ENCODE measurements around the gene SFXN2. TPM values are rescaled to one million over a fixed set of nuclear protein-coding genes. Genes with fewer than 3 reads are reported as not detected.
A peak's percentile ranks its signal among the peaks of the same experiment; 100 is the strongest.

Gene SFXN2
- total RNA-seq, 1 donor from 2014 or later, result 39.5 TPM

DNA sequence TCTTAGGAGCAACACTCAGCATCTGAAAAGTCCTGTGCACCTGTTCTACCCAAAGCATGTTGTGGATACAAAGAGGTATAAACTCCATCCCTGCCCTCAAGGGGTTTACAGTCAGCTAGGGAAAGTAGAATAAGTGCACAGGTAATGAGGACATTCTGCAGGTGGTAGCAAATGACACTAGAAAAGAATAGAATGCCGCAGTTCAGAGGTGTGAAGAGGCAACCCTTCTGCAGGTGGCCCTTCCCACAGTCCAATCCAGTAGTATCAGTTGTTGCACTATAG, 66.0 kb downstream of the SFXN2 start:
- Mint-ChIP-seq H3K27me3 (ENCODE audit: insufficient read depth) (no peaks in the 10 kb centered on the region), H3K27ac (no peak overlapping the region), H3K36me3 (ENCODE audit: low read depth) (peaks cover 12% of the 10 kb centered on the region), H3K4me3 (no peak overlapping the region), H3K9me3 (no peaks in the 10 kb centered on the region), H3K4me1 (ENCODE audit: low read depth) (peaks cover 37% of the 10 kb centered on the region)
- no peak for DNase-seq (ENCODE audit: low spot score)
- intact Hi-C loops (cut with micrococcal nuclease), result no loop called here

DNA sequence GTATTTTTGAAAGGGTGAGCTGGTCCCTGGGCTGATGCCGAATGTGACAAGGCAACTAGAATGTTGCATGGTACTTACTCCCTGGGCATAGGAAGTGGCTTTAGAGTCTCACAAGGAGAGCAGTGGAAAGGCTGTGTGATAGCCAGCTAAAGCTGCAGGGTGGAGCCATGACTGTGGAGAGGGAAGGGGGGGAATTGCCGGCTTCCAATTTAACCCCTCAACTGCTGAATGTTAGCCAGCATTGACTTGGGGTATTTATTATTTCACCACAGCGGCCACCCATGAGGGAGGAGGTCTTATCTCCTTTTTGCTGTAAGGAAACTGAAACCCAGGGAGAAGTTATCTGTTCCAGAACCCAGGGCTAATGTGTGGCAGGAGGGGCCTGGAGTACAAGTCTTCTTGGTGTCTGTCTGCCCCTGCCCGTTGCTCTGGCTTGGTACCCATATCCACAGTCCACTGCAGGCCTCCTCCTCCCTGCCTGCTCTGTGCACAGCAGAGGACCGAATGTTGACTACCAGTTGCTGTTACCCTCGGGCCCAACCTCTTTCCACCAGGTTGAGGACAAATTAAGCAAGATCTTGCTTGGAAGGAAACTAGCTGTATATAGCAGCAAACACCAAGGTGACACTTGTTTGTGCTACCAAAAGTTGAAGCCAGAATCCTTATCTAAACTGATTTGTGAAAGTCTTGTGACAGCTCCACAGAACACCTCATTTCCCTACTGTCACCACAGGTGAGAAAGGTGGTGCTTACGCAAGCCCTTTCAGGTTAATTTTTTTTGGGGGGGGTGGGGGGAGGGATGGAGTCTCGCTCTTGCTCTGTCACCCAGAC, 66.9 kb downstream of the SFXN2 start:
- no peaks in the 10 kb centered on the region for H3K9me3 Mint-ChIP-seq
- H3K4me1 Mint-ChIP-seq (ENCODE audit: low read depth), result peaks cover 29% of the 10 kb centered on the region
- H3K4me3 Mint-ChIP-seq, result no peak overlapping the region
- H3K27me3 Mint-ChIP-seq (ENCODE audit: insufficient read depth), result no peaks in the 10 kb centered on the region
- H3K27ac Mint-ChIP-seq, result no peak overlapping the region
- H3K36me3 Mint-ChIP-seq (ENCODE audit: low read depth), result peaks cover 12% of the 10 kb centered on the region
- intact Hi-C loops (cut with micrococcal nuclease), result no loop called here
- no peak for DNase-seq (ENCODE audit: low spot score)

DNA sequence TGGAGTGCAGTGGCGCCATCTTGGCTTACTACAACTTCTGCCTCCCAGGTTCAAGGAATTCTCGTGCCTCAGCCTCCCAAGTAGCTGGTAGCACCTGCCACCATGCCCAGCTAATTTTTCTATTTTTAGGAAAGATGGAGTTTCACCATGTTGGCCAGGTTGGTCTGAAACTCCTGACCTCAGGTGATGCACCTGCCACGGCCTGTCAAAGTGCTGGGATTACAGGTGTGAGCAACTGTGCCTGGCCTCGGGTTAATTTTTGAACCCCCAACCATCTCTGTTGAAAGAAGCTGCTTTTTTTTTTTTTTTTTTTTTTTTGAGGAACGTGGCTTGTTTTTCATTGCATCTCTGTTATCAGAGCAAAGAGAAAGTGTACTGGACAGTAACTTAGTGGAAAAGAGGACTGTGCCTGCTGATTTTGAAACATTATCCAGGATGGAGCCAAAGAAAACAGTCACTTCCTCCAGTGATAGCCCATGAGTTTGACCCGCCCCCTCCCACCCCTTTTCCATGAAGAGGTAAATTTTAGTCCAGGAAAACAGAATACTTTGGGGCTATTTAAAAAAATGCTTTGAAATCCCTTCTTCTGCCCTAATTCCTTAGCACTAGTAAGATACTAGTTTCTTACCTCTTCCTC, 67.6 kb downstream of the SFXN2 start:
- intact Hi-C loops (cut with micrococcal nuclease), result no loop called here
- Mint-ChIP-seq H3K4me3 (no peak overlapping the region), H3K27ac (no peak overlapping the region), H3K4me1 (ENCODE audit: low read depth) (peaks cover 23% of the 10 kb centered on the region), H3K9me3 (no peaks in the 10 kb centered on the region), H3K27me3 (ENCODE audit: insufficient read depth) (no peaks in the 10 kb centered on the region), H3K36me3 (ENCODE audit: low read depth) (peaks cover 12% of the 10 kb centered on the region)
- no peak for DNase-seq (ENCODE audit: low spot score)

DNA sequence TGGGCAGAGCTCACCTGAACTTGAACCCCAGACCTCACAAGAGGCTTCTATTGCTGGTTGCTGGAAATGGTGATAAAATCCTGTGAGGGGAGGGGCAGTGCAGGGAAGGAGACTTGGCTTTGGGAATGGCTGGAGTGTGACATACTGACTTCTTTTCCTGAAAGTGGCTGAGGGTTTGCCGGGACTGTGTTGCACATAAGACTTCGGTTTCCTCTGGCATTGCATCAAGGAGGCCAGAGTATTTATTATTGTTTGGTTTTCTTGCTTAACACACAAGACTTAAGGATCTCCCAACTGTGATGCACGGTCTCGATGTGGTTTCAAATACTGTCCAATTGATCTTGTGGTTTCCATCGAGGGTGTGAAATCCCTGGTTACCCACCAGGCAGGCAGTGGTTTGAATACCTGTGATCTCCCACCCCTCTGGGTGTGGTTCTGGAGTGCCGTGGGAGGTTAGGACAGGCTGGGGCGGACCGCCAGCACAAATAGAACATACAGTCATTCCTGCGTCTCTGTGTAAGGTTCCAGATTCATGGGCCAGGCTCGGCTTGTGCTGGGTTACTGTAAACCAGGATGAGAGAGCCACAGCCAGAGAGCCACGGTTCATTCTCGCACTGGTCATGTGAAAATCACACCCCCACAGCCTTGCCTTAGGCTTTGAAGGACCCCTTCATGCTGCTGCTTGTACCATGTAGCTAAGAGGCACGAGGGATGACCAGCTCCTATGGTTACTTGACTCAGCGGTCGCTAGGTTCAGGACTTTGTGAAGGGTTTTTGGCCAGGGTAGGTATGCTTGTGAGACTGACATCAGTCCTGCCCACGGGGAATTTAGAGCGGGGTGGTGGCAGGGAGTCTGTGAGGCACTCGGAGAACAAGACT, 68.5 kb downstream of the SFXN2 start:
- Mint-ChIP-seq H3K27ac (peak overlapping the region; percentile 21), H3K27me3 (ENCODE audit: insufficient read depth) (no peaks in the 10 kb centered on the region), H3K36me3 (ENCODE audit: low read depth) (peaks cover 12% of the 10 kb centered on the region), H3K9me3 (no peaks in the 10 kb centered on the region), H3K4me1 (ENCODE audit: low read depth) (peaks cover 21% of the 10 kb centered on the region), H3K4me3 (no peak overlapping the region)
- intact Hi-C loops (cut with micrococcal nuclease), result no loop called here
- DNase-seq (ENCODE audit: low spot score), result no peak

DNA sequence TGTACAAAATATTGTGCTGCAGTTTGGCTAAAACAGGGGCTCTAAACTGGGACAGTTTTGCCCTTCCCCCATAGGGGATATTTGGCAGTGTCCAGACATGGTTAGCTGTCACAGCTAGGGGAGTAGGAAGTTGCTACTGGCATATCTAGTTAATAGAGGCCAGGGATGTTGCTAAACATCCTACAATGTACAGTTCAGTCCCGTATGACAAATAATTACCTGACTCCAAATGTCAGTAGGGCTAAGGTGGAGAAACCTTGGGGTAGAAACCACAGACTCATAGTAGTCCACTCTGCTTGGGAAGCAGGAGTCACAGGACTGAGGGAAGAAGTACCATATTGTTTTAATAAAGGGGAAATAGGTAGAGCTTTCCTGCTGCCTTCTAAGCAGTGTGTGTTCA, 69.1 kb downstream of the SFXN2 start:
- Mint-ChIP-seq H3K4me1 (ENCODE audit: low read depth) (peaks cover 15% of the 10 kb centered on the region), H3K9me3 (no peaks in the 10 kb centered on the region), H3K4me3 (no peak overlapping the region), H3K27me3 (ENCODE audit: insufficient read depth) (no peaks in the 10 kb centered on the region), H3K27ac (no peak overlapping the region), H3K36me3 (ENCODE audit: low read depth) (peaks cover 12% of the 10 kb centered on the region)
- intact Hi-C loops (cut with micrococcal nuclease), result no loop called here
- DNase-seq (ENCODE audit: low spot score), result no peak

DNA sequence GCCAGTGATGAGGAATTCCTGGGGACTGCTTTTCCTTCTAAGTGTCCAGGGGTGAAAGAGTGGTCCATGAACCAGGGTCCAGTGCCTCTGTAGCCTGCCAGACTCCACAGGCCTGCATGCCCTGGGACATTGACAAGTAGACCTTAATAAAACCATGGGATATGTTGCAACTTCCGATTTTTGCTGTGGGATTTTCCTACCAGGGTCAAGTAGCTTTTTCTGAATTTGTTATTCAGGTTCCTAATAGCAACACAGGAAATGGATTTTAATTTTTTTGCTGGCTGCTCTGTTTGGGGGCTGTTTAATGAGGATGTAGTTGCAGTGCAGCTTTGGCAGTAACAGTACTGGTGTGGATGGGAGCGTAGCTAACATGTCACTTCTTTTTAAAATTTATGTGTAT, 71.4 kb downstream of the SFXN2 start:
- DNase-seq (ENCODE audit: low spot score), result no peak
- Mint-ChIP-seq H3K27me3 (ENCODE audit: insufficient read depth) (no peaks in the 10 kb centered on the region), H3K4me3 (no peak overlapping the region), H3K27ac (no peak overlapping the region), H3K36me3 (ENCODE audit: low read depth) (peaks cover 8% of the 10 kb centered on the region), H3K9me3 (no peaks in the 10 kb centered on the region), H3K4me1 (ENCODE audit: low read depth) (peaks cover 11% of the 10 kb centered on the region)
- intact Hi-C loops (cut with micrococcal nuclease), result no loop called here

DNA sequence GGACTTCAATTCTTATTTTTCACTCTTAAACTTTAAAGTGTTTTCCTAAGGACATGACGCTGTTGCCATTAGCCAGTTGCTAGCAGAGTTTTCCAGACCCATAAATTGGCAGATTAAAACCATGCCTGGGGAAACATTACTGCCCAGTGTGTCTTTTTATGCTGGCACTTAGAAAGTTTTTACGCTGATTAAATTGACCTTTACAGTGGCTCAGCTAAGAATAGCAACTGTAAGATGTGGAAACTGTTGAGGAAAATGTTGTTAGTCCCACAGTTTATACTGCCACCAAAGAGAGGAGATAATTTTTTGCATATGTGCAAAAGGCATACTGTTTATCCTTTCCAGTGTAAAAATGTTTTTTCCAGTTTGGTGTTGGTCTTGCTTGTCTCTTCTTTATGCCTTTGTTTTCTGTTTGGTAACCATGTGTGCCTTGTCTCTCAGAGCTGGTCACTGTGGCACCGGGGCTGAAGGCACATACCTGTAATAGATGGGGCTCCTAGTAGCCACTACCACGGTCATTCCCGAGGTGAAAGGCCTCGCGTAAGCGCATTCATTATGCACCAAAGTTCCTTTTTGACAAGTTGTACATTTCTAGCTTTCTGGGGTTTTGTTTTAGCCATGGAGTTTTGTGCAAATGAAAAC, 77.4 kb downstream of the SFXN2 start:
- Mint-ChIP-seq H3K9me3 (no peaks in the 10 kb centered on the region), H3K27ac (no peak overlapping the region), H3K4me3 (no peak overlapping the region), H3K27me3 (ENCODE audit: insufficient read depth) (no peaks in the 10 kb centered on the region), H3K4me1 (ENCODE audit: low read depth) (peaks cover 22% of the 10 kb centered on the region), H3K36me3 (ENCODE audit: low read depth) (peaks cover 9% of the 10 kb centered on the region)
- intact Hi-C loops (cut with micrococcal nuclease), result no loop called here
- DNase-seq (ENCODE audit: low spot score), result no peak

Other genes with a start within 250 kb of the SFXN2 start
- 61.0 and 66.1 TPM in 2 replicates for gene ACTR1A, start 211.9 kb upstream of the SFXN2 start, total RNA-seq
- gene SUFU, start 210.7 kb upstream of the SFXN2 start, total RNA-seq, result 9.3 and 11.6 TPM in 2 replicates
- 108 and 111 TPM in 2 replicates for gene TRIM8, start 70.2 kb upstream of the SFXN2 start, total RNA-seq
- 6.6 and 6.8 TPM in 2 replicates for gene ARL3, start 239 bp upstream of the SFXN2 start, total RNA-seq
- gene WBP1L, start 29.3 kb downstream of the SFXN2 start, total RNA-seq, result 19.4 and 20.0 TPM in 2 replicates
- gene CYP17A1, start 122.8 kb downstream of the SFXN2 start, total RNA-seq, result not detected in 2 replicates
- 9.7 and 12.6 TPM in 2 replicates for gene BORCS7, start 139.6 kb downstream of the SFXN2 start, total RNA-seq
- gene AS3MT, start 154.8 kb downstream of the SFXN2 start, total RNA-seq, result 0.12 and 0.47 TPM in 2 replicates
- 5.5 and 6.6 TPM in 2 replicates for gene CNNM2, start 203.7 kb downstream of the SFXN2 start, total RNA-seq